ENCODE results near the gene EXOSC6. TPM values are rescaled to one million over a fixed set of nuclear protein-coding genes. Genes with fewer than 3 reads are reported as not detected.
"Not testable (repeated sequence)": the region's sequence is repeated elsewhere in the genome, so short reads cannot be mapped to it uniquely, and the experiment has no call there.

The EXOSC6 gene
- total RNA-seq, 2 donors from 2014 or later = 16.1 to 39.3 TPM

- Histone ChIP-seq H3K27me3 (replicated peaks; ENCODE audit: insufficient read depth) (no peaks in the 10 kb centered on the region), H3K4me3 (no peak overlapping the region), H3K9me3 (no peaks in the 10 kb centered on the region), H3K4me1 (ENCODE audit: control insufficient read depth in 1 of 2, low read depth in 2 of 2) (peaks cover 13 to 16% of the 10 kb centered on the region in 2 donors), H3K36me3 (peaks cover 60% of the 10 kb centered on the region), H3K27ac (no peak overlapping the region)
- no peak for DNase-seq (ENCODE audit: low spot score)
- TF ChIP-seq, protein P1, sequence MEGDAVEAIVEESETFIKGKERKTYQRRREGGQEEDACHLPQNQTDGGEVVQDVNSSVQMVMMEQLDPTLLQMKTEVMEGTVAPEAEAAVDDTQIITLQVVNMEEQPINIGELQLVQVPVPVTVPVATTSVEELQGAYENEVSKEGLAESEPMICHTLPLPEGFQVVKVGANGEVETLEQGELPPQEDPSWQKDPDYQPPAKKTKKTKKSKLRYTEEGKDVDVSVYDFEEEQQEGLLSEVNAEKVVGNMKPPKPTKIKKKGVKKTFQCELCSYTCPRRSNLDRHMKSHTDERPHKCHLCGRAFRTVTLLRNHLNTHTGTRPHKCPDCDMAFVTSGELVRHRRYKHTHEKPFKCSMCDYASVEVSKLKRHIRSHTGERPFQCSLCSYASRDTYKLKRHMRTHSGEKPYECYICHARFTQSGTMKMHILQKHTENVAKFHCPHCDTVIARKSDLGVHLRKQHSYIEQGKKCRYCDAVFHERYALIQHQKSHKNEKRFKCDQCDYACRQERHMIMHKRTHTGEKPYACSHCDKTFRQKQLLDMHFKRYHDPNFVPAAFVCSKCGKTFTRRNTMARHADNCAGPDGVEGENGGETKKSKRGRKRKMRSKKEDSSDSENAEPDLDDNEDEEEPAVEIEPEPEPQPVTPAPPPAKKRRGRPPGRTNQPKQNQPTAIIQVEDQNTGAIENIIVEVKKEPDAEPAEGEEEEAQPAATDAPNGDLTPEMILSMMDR (IDR thresholded peaks at IDR 0.05) = no peak
- ATAC-seq (ENCODE audit: insufficient number of reproducible peaks, low FRiP score, low read depth) = no peak
Measured at GRCh38 chr16:70254180-70254964, 2.6 kb upstream of the EXOSC6 start.

DNA sequence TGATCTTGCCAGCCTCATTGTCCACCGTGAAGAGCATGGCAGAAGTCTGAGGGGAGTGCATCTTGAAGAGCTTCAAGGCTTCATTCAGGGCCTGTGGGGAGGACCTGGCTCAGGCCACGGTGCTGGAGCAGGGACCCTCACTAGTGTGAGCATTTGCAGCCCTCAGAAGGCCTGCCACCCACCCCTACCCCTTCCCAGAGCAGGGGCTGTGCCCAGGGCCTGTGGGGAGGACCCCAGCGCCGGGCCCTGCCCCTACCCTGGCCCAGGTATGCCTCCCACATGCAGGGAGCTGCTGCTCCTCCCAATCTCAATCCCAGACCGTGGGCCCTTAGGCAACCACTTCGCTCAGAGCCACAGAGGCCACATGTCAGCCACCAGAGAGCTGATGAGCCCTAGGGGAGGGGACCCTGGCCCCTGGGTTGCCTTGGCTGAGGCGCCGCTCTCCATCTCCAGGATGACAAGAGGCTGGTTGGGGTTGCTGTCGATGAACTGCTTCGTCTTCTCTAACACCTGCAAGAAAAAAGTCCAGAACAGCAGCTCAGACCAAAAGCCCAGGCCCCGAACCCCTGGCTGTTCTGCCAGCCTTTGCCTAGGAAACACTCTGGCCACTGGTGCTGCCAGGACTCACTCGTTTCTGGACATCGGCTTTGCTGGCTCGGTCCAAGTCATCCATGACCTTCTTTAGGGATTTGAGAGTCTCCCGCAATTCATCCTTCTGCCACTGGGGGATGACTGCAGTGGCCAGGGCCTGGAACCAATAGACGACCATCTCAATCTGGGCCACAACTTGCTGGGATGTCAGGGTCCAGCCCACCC is 1.8 kb upstream of the EXOSC6 start:
- no peaks in the 10 kb centered on the region for H3K27me3 ChIP-seq (replicated peaks; ENCODE audit: insufficient read depth)
- H3K9me3 ChIP-seq = no peaks in the 10 kb centered on the region
- H3K27ac ChIP-seq = no peak overlapping the region
- H3K4me1 ChIP-seq (ENCODE audit: control insufficient read depth in 1 of 2, low read depth in 2 of 2) = peaks cover 14 to 22% of the 10 kb centered on the region in 2 donors
- ATAC-seq (ENCODE audit: insufficient number of reproducible peaks, low FRiP score, low read depth) = no peak
- TF ChIP-seq, protein P1 (IDR thresholded peaks at IDR 0.05) = peak; percentile 45
- no peak overlapping the region for H3K4me3 ChIP-seq
- peaks cover 51% of the 10 kb centered on the region for H3K36me3 ChIP-seq
- DNase-seq (ENCODE audit: low spot score) = no peak

- no peak for DNase-seq (ENCODE audit: low spot score)
- TF ChIP-seq, protein P1 (IDR thresholded peaks at IDR 0.05) = no peak
- Histone ChIP-seq H3K9me3 (no peaks in the 10 kb centered on the region), H3K27me3 (replicated peaks; ENCODE audit: insufficient read depth) (no peaks in the 10 kb centered on the region), H3K4me3 (no peak overlapping the region), H3K36me3 (peaks cover 45% of the 10 kb centered on the region), H3K27ac (peak overlapping the region in 1 of 2 donors; percentile 47), H3K4me1 (ENCODE audit: control insufficient read depth in 1 of 2, low read depth in 2 of 2) (peaks cover 14 to 22% of the 10 kb centered on the region in 2 donors)
- ATAC-seq (ENCODE audit: insufficient number of reproducible peaks, low FRiP score, low read depth) = no peak
Measured at GRCh38 chr16:70252355-70252988, 732 bp upstream of the EXOSC6 start.

GRCh38 chr16:70250748-70251628 is 752 bp downstream of the EXOSC6 start:
- TF ChIP-seq, protein P1 (IDR thresholded peaks at IDR 0.05) = no peak
- DNase-seq (ENCODE audit: low spot score) = no peak
- H3K36me3 ChIP-seq = peaks cover 30% of the 10 kb centered on the region
- ATAC-seq (ENCODE audit: insufficient number of reproducible peaks, low FRiP score, low read depth) = peak; percentile 26
- peak overlapping the region; percentile 94 for H3K4me3 ChIP-seq
- no peaks in the 10 kb centered on the region for H3K27me3 ChIP-seq (replicated peaks; ENCODE audit: insufficient read depth)
- H3K9me3 ChIP-seq = no peaks in the 10 kb centered on the region
- H3K27ac ChIP-seq = peak overlapping the region; percentile 53 to 85
- peaks cover 14 to 22% of the 10 kb centered on the region in 2 donors for H3K4me1 ChIP-seq (ENCODE audit: control insufficient read depth in 1 of 2, low read depth in 2 of 2)

GRCh38 chr16:70249697-70250096 is 2.0 kb downstream of the EXOSC6 start:
- H3K27ac ChIP-seq; ATAC-seq (ENCODE audit: insufficient number of reproducible peaks, low FRiP score, low read depth); H3K9me3 ChIP-seq; H3K4me3 ChIP-seq; H3K27me3 ChIP-seq (replicated peaks; ENCODE audit: insufficient read depth); DNase-seq (ENCODE audit: low spot score): not testable (repeated sequence)
- peaks cover 18% of the 10 kb centered on the region for H3K36me3 ChIP-seq
- H3K4me1 ChIP-seq (ENCODE audit: control insufficient read depth in 1 of 2, low read depth in 2 of 2) = peaks cover 14 to 22% of the 10 kb centered on the region in 2 donors

DNA sequence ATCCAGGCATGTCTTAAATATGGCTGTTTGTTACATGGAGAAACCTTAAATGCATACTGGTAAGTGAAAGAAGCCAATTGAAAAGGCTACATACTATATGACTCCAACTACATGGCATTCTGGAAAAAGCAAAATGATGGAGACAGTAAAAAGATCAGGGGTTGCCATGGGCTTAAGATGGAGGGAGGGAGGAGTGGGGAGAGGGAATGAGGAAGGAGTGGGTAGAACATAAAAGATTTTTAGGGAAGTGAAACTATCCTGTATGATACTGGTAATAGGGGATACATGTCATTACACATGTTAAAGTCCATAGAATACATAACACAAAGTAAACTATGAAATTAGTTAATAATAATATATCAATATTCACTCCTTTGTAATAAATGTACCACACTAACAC is 13.0 kb downstream of the EXOSC6 start:
- DNase-seq (ENCODE audit: low spot score); H3K4me1 ChIP-seq (ENCODE audit: control insufficient read depth in 1 of 2, low read depth in 2 of 2); H3K27me3 ChIP-seq (replicated peaks; ENCODE audit: insufficient read depth); H3K27ac ChIP-seq; ATAC-seq (ENCODE audit: insufficient number of reproducible peaks, low FRiP score, low read depth); H3K9me3 ChIP-seq; H3K4me3 ChIP-seq: not testable (repeated sequence)
- peaks cover 13% of the 10 kb centered on the region for H3K36me3 ChIP-seq

- ATAC-seq (ENCODE audit: insufficient number of reproducible peaks, low FRiP score, low read depth); H3K4me1 ChIP-seq (ENCODE audit: control insufficient read depth in 1 of 2, low read depth in 2 of 2); H3K4me3 ChIP-seq; DNase-seq (ENCODE audit: low spot score); H3K27ac ChIP-seq; H3K9me3 ChIP-seq; H3K27me3 ChIP-seq (replicated peaks; ENCODE audit: insufficient read depth): not testable (repeated sequence)
- peaks cover 21% of the 10 kb centered on the region for H3K36me3 ChIP-seq
Measured at GRCh38 chr16:70231831-70232230, 19.9 kb downstream of the EXOSC6 start.

Measured in thoracic aorta (tissue), 2 donors.